Measurements from ENCODE around the gene BICD1.

BICD1 gene

GRCh38 chr12:32303174-32303549 lies 196.5 kb downstream of the BICD1 start:
- no peak for DNase-seq
- TF ChIP-seq CTCF (IDR thresholded peaks at IDR 0.05): no peak
- H3K36me3 ChIP-seq: peaks cover 8 to 13% (median 9%) of the 10 kb centered on the region in 3 donors
- H3K27ac ChIP-seq: no peak overlapping the region
- intact Hi-C loops (cut with DNase I; ENCODE audit: low total_unique reads): loop anchor here (10.0 kb wide), 1 partner anchor 648 kb away; the partner anchor contains the start of gene ETFBKMT
- H3K9me3 ChIP-seq: no peaks in the 10 kb centered on the region
- no peaks in the 10 kb centered on the region for H3K27me3 ChIP-seq
- H3K4me1 ChIP-seq: no peaks in the 10 kb centered on the region
- no peak overlapping the region for H3K4me3 ChIP-seq

DNA sequence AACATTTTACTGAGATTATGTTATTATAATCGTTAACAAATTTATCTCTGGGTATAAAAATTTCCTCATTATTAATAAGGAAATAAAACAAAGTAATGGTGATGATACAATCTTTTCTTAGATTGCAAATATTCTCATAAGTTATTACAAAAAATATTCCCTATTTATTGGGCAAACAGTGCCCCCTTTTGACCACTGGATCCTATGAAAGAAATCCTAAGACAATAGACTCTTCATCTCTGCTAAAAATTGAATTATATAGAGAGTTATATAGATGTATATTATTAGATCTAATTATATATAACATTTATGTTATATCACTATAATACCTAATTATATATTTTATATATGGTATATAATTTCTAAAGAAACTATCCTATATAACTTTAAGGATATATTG lies 198.5 kb downstream of the BICD1 start:
- H3K27ac ChIP-seq: no peak overlapping the region
- H3K9me3 ChIP-seq: no peaks in the 10 kb centered on the region
- TF ChIP-seq CTCF (IDR thresholded peaks at IDR 0.05): peak; percentile 17 to 20
- intact Hi-C loops (cut with DNase I; ENCODE audit: low total_unique reads): loop anchor here (10.0 kb wide), 1 partner anchor 650 kb away; the partner anchor contains the start of gene ETFBKMT
- H3K36me3 ChIP-seq: peaks cover 8 to 13% (median 9%) of the 10 kb centered on the region in 3 donors
- no peaks in the 10 kb centered on the region for H3K27me3 ChIP-seq
- H3K4me1 ChIP-seq: no peaks in the 10 kb centered on the region
- no peak overlapping the region for H3K4me3 ChIP-seq
- DNase-seq: no peak

- intact Hi-C loops (cut with DNase I; ENCODE audit: low total_unique reads): loop anchor here (2.0 to 10.0 kb wide), 2 partner anchors 243 to 653 kb away; partner anchors contain the start of gene ETFBKMT
- Histone ChIP-seq H3K36me3 (peaks cover 8 to 13% (median 9%) of the 10 kb centered on the region in 3 donors), H3K27me3 (no peaks in the 10 kb centered on the region), H3K27ac (no peak overlapping the region), H3K4me3 (no peak overlapping the region), H3K9me3 (no peaks in the 10 kb centered on the region), H3K4me1 (no peaks in the 10 kb centered on the region)
- no peak for DNase-seq
- TF ChIP-seq CTCF (IDR thresholded peaks at IDR 0.05): no peak
Observed at GRCh38 chr12:32307326-32307725, 200.7 kb downstream of the BICD1 start.

GRCh38 chr12:32309811-32310736 lies 203.4 kb downstream of the BICD1 start:
- H3K27me3 ChIP-seq: no peaks in the 10 kb centered on the region
- TF ChIP-seq CTCF (IDR thresholded peaks at IDR 0.05): no peak
- no peak overlapping the region for H3K27ac ChIP-seq
- no peaks in the 10 kb centered on the region for H3K4me1 ChIP-seq
- peaks cover 8 to 13% (median 9%) of the 10 kb centered on the region in 3 donors for H3K36me3 ChIP-seq
- no peak overlapping the region for H3K4me3 ChIP-seq
- intact Hi-C loops (cut with DNase I; ENCODE audit: low total_unique reads): loop anchor here (10.0 kb wide), 1 partner anchor 655 kb away; the partner anchor contains the start of gene ETFBKMT
- DNase-seq: no peak
- H3K9me3 ChIP-seq: no peaks in the 10 kb centered on the region

DNA sequence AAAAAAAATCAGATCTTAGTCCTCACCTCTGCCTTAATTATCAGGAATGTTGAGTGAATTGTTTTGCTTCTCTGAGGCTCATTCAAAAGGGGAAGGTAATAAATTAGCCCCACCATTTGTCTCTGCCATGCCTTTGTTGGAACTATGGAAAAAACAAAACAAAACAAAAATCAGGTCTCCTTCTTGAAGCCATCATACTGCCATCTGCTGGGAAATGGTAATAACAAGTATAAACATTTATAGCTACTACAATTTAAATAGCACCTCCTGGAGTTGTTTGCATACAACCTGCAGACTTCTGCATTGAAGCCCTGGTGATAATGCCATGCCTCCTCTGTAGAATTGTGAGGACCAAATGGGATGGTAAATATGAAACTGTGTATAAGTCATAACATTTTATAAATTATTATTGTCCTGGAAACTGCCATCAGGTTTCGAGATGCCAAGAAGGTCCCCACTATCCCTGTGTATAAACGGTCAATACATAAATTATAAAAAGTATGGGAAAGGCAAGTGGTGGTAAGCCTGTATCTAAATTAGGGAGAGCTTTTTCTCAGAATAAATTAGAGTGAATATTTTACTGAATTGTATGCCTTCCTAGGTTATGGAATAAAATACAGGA lies 205.5 kb downstream of the BICD1 start:
- intact Hi-C loops (cut with DNase I; ENCODE audit: low total_unique reads): no loop called here
- peak; percentile 48 to 58 for TF ChIP-seq CTCF (IDR thresholded peaks at IDR 0.05)
- Histone ChIP-seq H3K36me3 (peaks cover 0 to 2% (median 0%) of the 10 kb centered on the region in 3 donors), H3K4me1 (no peaks in the 10 kb centered on the region), H3K27me3 (no peaks in the 10 kb centered on the region), H3K9me3 (no peaks in the 10 kb centered on the region), H3K4me3 (no peak overlapping the region), H3K27ac (no peak overlapping the region)
- DNase-seq: no peak

Data from tibial artery (tissue), 4 donors.